IMR-90 (cell line): ENCODE data around the gene PARP12. TPM values are rescaled to one million over a fixed set of nuclear protein-coding genes. Genes with fewer than 3 reads are reported as not detected.

ENCODE experiments used
- ATAC-seq: fragments of 200-7000 bp; cut with Tn5 transposase; 2 replicates; pipeline ENCODE4 v1.9.1; 2020; ENCODE audit warnings: low read depth, mild to moderate bottlenecking, moderate library complexity
- BruUV-seq: library from RNA; stranded (reverse); fragments of 400-500 nt; replicated peaks from 2 replicates; lab custom pipeline; 2021; lab: Mats Ljungman, UMichigan
- CTCF ChIA-PET: fragments of 300-600 bp; formaldehyde crosslinking; extraction: SDS; loops from one replicate; lab custom pipeline; 2021; ENCODE audit warnings: antibody characterized with exemption; lab: Yijun Ruan, JAX
- POLR2A ChIA-PET: fragments of 300-600 bp; sonication (Branson Sonifier 250); formaldehyde crosslinking; loops from one replicate; lab custom pipeline; 2022; ENCODE audit warnings: antibody characterized with exemption; ENCODE audit not compliant: unreplicated experiment; lab: Charles Lee
- DNase-seq: peaks from one replicate; pipeline ENCODE4 v3.0.0; 2013
- H2AFZ ChIP-seq: replicated peaks from 2 replicates; pipeline ENCODE3; 2013; ENCODE audit warnings: low read length, mild to moderate bottlenecking; ENCODE audit not compliant: poor library complexity
- H2AK5ac ChIP-seq: 2 replicates; pipeline ENCODE4 v1.6.1; 2013; ENCODE audit warnings: low read depth, low read length, inconsistent platforms
- H2AK9ac ChIP-seq: replicated peaks from 2 replicates; pipeline ENCODE3; 2013; ENCODE audit warnings: mild to moderate bottlenecking, low read depth, low read length, moderate library complexity; ENCODE audit not compliant: poor library complexity
- H2BK120ac ChIP-seq: 2 replicates; pipeline ENCODE4 v1.6.1; 2013; ENCODE audit warnings: low read depth, low read length, inconsistent platforms
- H2BK15ac ChIP-seq: 3 replicates; pipeline ENCODE4 v1.6.1; 2013; ENCODE audit warnings: low read depth, low read length, inconsistent platforms
- H2BK20ac ChIP-seq: 2 replicates; pipeline ENCODE4 v1.6.1; 2013; ENCODE audit warnings: low read depth, mild to moderate bottlenecking, inconsistent platforms, low read length, moderate library complexity
- H2BK5ac ChIP-seq: 2 replicates; pipeline ENCODE4 v1.6.1; 2013; ENCODE audit warnings: mild to moderate bottlenecking, low read depth, low read length, inconsistent platforms; ENCODE audit not compliant: poor library complexity, severe bottlenecking
- H3K14ac ChIP-seq: replicated peaks from 2 replicates; pipeline ENCODE4 v1.6.1; 2013; ENCODE audit warnings: low read depth, low read length, inconsistent platforms
- H3K18ac ChIP-seq: 2 replicates; pipeline ENCODE4 v1.6.1; 2013; ENCODE audit warnings: low read depth, low read length, control low read depth
- H3K23ac ChIP-seq: 2 replicates; pipeline ENCODE4 v1.6.1; 2013; ENCODE audit warnings: low read depth, low read length, inconsistent platforms
- H3K27ac ChIP-seq: 2 replicates; pipeline ENCODE4 v1.5.1; 2013; ENCODE audit warnings: mild to moderate bottlenecking, control low read depth, low read length; ENCODE audit not compliant: insufficient read depth
- H3K27me3 ChIP-seq: 2 replicates; pipeline ENCODE4 v1.6.1; 2013; ENCODE audit warnings: low read length; ENCODE audit not compliant: control insufficient read depth, insufficient read depth
- H3K36me3 ChIP-seq: 2 replicates; pipeline ENCODE4 v1.6.1; 2013; ENCODE audit warnings: low read length, mixed read lengths; ENCODE audit not compliant: control insufficient read depth, insufficient read depth
- H3K4ac ChIP-seq: 2 replicates; pipeline ENCODE4 v1.6.1; 2013; ENCODE audit warnings: low read depth, low read length, inconsistent platforms
- H3K4me1 ChIP-seq: 2 replicates; pipeline ENCODE4 v1.6.1; 2013; ENCODE audit warnings: low read length, mixed read lengths; ENCODE audit not compliant: control insufficient read depth, insufficient read depth
- H3K4me2 ChIP-seq: 2 replicates; pipeline ENCODE4 v1.6.1; 2013; ENCODE audit warnings: low read depth, mild to moderate bottlenecking, control low read depth, low read length, moderate library complexity
- H3K4me3 ChIP-seq: 2 replicates; pipeline ENCODE4 v1.5.1; 2013; ENCODE audit warnings: low read depth, mild to moderate bottlenecking, control low read depth, low read length, moderate library complexity; ENCODE audit not compliant: insufficient read depth
- H3K56ac ChIP-seq: 2 replicates; pipeline ENCODE4 v1.6.1; 2013; ENCODE audit warnings: low read length, inconsistent platforms; ENCODE audit not compliant: insufficient read depth; ENCODE audit errors: extremely low read depth
- H3K79me1 ChIP-seq, 2 experiments: 2 replicates each; pipeline ENCODE4 v1.6.1; 2013; ENCODE audit warnings: low read length in 2 of 2, inconsistent platforms in 1 of 2, low read depth in 1 of 2
- H3K9ac ChIP-seq: 2 replicates; pipeline ENCODE4 v1.6.1; 2013; ENCODE audit warnings: low read depth, low read length, control low read depth
- H3K9me1 ChIP-seq: 2 replicates; pipeline ENCODE4 v1.6.1; 2013; ENCODE audit warnings: low read length, inconsistent platforms; ENCODE audit not compliant: insufficient read depth
- H3K9me3 ChIP-seq: 2 replicates; pipeline ENCODE4 v1.6.1; 2013; ENCODE audit warnings: low read length; ENCODE audit not compliant: control insufficient read depth, insufficient read depth
- H4K20me1 ChIP-seq: 2 replicates; pipeline ENCODE4 v1.6.1; 2013; ENCODE audit warnings: low read length, inconsistent platforms; ENCODE audit not compliant: insufficient read depth
- H4K5ac ChIP-seq: 2 replicates; pipeline ENCODE4 v1.6.1; 2013; ENCODE audit warnings: mild to moderate bottlenecking, low read depth, low read length, control low read depth
- H4K8ac ChIP-seq, 2 experiments: 2 replicates each; pipeline ENCODE4 v1.6.1; 2013; ENCODE audit warnings: low read depth in 2 of 2, low read length in 2 of 2, control low read depth in 1 of 2, inconsistent platforms in 1 of 2
- H4K91ac ChIP-seq: 2 replicates; pipeline ENCODE4 v1.6.1; 2013; ENCODE audit warnings: low read depth, low read length, inconsistent platforms; ENCODE audit not compliant: insufficient read depth
- BHLHE40 ChIP-seq: fragments of 150-350 bp; IDR thresholded peaks from 2 replicates; pipeline ENCODE4 v1.6.1; 2016; ENCODE audit warnings: mild to moderate bottlenecking, low read depth, low read length
- CEBPB ChIP-seq: IDR thresholded peaks from 2 replicates; pipeline ENCODE4 v1.6.1; 2012; ENCODE audit warnings: low read depth, low read length, improper control_type of control experiment
- CHD1 ChIP-seq: IDR thresholded peaks from 2 replicates; pipeline ENCODE4 v1.6.1; 2012; ENCODE audit warnings: low read depth, low read length, improper control_type of control experiment
- FOS ChIP-seq: fragments of 150-350 bp; IDR thresholded peaks from 2 replicates; pipeline ENCODE4 v1.6.1; 2016; ENCODE audit warnings: low read depth, low read length
- MAFK ChIP-seq: IDR thresholded peaks from 2 replicates; pipeline ENCODE4 v1.6.1; 2012; ENCODE audit warnings: low read depth, low read length, improper control_type of control experiment
- MAZ ChIP-seq: IDR thresholded peaks from 2 replicates; pipeline ENCODE4 v1.6.1; 2012; ENCODE audit warnings: low read depth, mild to moderate bottlenecking, low read length, improper control_type of control experiment, moderate library complexity, borderline replicate concordance
- MXI1 ChIP-seq: IDR thresholded peaks from 2 replicates; pipeline ENCODE4 v1.6.1; 2012; ENCODE audit warnings: low read depth, mild to moderate bottlenecking, low read length, moderate library complexity, borderline replicate concordance
- NFE2L2 ChIP-seq: fragments of 150-350 bp; IDR thresholded peaks from 2 replicates; pipeline ENCODE4 v1.6.1; 2016; ENCODE audit warnings: low read depth, mild to moderate bottlenecking, low read length
- POLR2A ChIP-seq: IDR thresholded peaks from 2 replicates; pipeline ENCODE4 v1.6.1; 2012; ENCODE audit warnings: mild to moderate bottlenecking, low read depth, low read length
- RCOR1 ChIP-seq: IDR thresholded peaks from 2 replicates; pipeline ENCODE4 v1.6.1; 2012; ENCODE audit warnings: mild to moderate bottlenecking, low read length, improper control_type of control experiment; ENCODE audit not compliant: insufficient replicate concordance
- RFX5 ChIP-seq: IDR thresholded peaks from 2 replicates; pipeline ENCODE4 v1.8.0; 2012; ENCODE audit warnings: low read depth, mild to moderate bottlenecking, low read length, moderate library complexity
- SMC3 ChIP-seq: fragments of 150-350 bp; IDR thresholded peaks from 2 replicates; pipeline ENCODE4 v1.6.1; 2016; ENCODE audit warnings: low read depth, mild to moderate bottlenecking, antibody characterized with exemption, low read length, moderate library complexity
- WGBS, 2 experiments: methylation state at CpG; one replicate each; pipeline versions ENCODE4 v1.1.5 to v1.1.7; 2013; ENCODE audit warnings: missing lambda C conversion rate in 2 of 2; ENCODE audit not compliant: insufficient read length in 1 of 2; ENCODE audit errors: extremely low coverage in 2 of 2; 5-methylcytosine and 5-hydroxymethylcytosine counted together
- dilution Hi-C: fragments of 300-500 bp; cut with HindIII; formaldehyde crosslinking; loops from one replicate; pipeline ENCODE4 v1.14.3; 2018; ENCODE audit warnings: low sequenced_read_pairs; ENCODE audit not compliant: unreplicated experiment
- in situ Hi-C: fragments of 300-500 bp; cut with MboI; formaldehyde crosslinking; loops from 3 replicates; pipeline ENCODE4 v1.14.3; 2019; ENCODE audit warnings: low sequenced_read_pairs, inconsistent platforms, mixed read lengths
- intact Hi-C: fragments of 100-400 bp; cut with micrococcal nuclease; formaldehyde crosslinking; loops from 2 replicates; pipeline ENCODE4 v1.10.0; 2022
- polyA plus RNA-seq, 3 experiments: library from polyadenylated mRNA; depleted of rRNA; stranded (reverse); fragments of >200 nt; gene quantifications; 2 replicates each; pipeline ENCODE4 v1.2.3, GENCODE V29; 2012; ENCODE audit warnings: low replicate concordance in 1 of 3
- total RNA-seq: library from RNA; depleted of rRNA; stranded (reverse); fragments of >200 nt; gene quantifications from 2 replicates; pipeline ENCODE4 v1.2.3, GENCODE V29; 2012
- TF ChIP-seq, protein P1 (sequence below): conservative IDR thresholded peaks from 2 replicates; pipeline ENCODE4 v1.5.1; 2012; ENCODE audit warnings: mild to moderate bottlenecking, low read depth, low read length, improper control_type of control experiment

The PARP12 gene
- total and polyA plus RNA-seq, 2 of the 4 experiments (the other 2 are of a cell fraction) = 7.2 to 11.3 TPM

GRCh38 chr7:139992353-139993044 is 70.3 kb downstream of the PARP12 start:
- ATAC-seq (no peak), DNase-seq (no peak)
- Histone ChIP-seq H3K23ac (no peak overlapping the region), H3K9ac (no peak overlapping the region), H3K14ac (no peak overlapping the region), H3K79me1 (0 out of 4 replicates have a peak, but pooled peaks cover 0 to 3% of the 10 kb centered on the region in 2 experiments), H4K20me1 (no peaks in the 10 kb centered on the region), H3K27ac (no peak overlapping the region), H3K18ac (no peak overlapping the region; the same call in 1 of the 2 replicates), H3K4me1 (peaks cover 17% of the 10 kb centered on the region), H3K27me3 (no peaks in the 10 kb centered on the region; the same call in 1 of the 2 replicates), H2BK20ac (no peak overlapping the region), H2AK5ac (no peak overlapping the region; the same call in 1 of the 2 replicates), H3K9me1 (peaks cover 27% of the 10 kb centered on the region), H4K91ac (no peak overlapping the region), H3K4ac (no peak overlapping the region), H2BK15ac (no peak overlapping the region), H3K56ac (no peak overlapping the region), H3K4me3 (no peak overlapping the region), H2BK5ac (no peak overlapping the region), H3K4me2 (no peak overlapping the region), H4K8ac (no peak overlapping the region), H4K5ac (no peak overlapping the region), H3K36me3 (no peaks in the 10 kb centered on the region), H3K9me3 (no peaks in the 10 kb centered on the region), H2AK9ac (no peak overlapping the region), H2BK120ac (peak overlapping the region; percentile 55), H2AFZ (no peak overlapping the region)
- dilution Hi-C loops = no loop called here
- TF ChIP-seq RCOR1 (no peak), CHD1 (no peak), RFX5 (no peak), MXI1 (no peak), BHLHE40 (no peak), SMC3 (no peak), MAFK (no peak), NFE2L2 (no peak), MAZ (no peak), FOS (no peak), POLR2A (no peak), CEBPB (no peak)
- TF ChIP-seq, protein P1, sequence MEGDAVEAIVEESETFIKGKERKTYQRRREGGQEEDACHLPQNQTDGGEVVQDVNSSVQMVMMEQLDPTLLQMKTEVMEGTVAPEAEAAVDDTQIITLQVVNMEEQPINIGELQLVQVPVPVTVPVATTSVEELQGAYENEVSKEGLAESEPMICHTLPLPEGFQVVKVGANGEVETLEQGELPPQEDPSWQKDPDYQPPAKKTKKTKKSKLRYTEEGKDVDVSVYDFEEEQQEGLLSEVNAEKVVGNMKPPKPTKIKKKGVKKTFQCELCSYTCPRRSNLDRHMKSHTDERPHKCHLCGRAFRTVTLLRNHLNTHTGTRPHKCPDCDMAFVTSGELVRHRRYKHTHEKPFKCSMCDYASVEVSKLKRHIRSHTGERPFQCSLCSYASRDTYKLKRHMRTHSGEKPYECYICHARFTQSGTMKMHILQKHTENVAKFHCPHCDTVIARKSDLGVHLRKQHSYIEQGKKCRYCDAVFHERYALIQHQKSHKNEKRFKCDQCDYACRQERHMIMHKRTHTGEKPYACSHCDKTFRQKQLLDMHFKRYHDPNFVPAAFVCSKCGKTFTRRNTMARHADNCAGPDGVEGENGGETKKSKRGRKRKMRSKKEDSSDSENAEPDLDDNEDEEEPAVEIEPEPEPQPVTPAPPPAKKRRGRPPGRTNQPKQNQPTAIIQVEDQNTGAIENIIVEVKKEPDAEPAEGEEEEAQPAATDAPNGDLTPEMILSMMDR = no peak
- ChIA-PET POLR2A (no interaction called here), CTCF (no interaction called here)
- BruUV-seq = no TSS peak
- in situ Hi-C loops = no loop called here
- intact Hi-C loops = no loop called here
- WGBS, 2 experiments = 84% methylated on average over 5 of the region's 14 CpGs; no CpG with 5 or more reads in 1 of the 2 experiments
